ENCODE results near the gene RHOBTB3. TPM values are rescaled to one million over a fixed set of nuclear protein-coding genes. Genes with fewer than 3 reads are reported as not detected.

Gene RHOBTB3
- total RNA-seq, 4 donors from 2014 or later: 70.6 to 126 (median 80.1) TPM

- peak overlapping the region; percentile 83 to 89 for H3K27ac ChIP-seq
- peak; percentile 42 to 49 for DNase-seq
- no peaks in the 10 kb centered on the region for H3K4me1 ChIP-seq
- no peak for TF ChIP-seq POLR2A (IDR thresholded peaks at IDR 0.05)
- no peak for TF ChIP-seq CTCF (IDR thresholded peaks at IDR 0.05)
- no peaks in the 10 kb centered on the region for H3K9me3 ChIP-seq
- no peaks in the 10 kb centered on the region for H3K36me3 ChIP-seq
- no peaks in the 10 kb centered on the region for H3K27me3 ChIP-seq
- intact Hi-C loops (cut with DNase I; ENCODE audit: low total_unique reads): no loop called here
- peak overlapping the region; percentile 64 to 76 for H3K4me3 ChIP-seq
These were observed 727 bp downstream of the RHOBTB3 start for GRCh38 chr5:95731571-95732554.

DNA sequence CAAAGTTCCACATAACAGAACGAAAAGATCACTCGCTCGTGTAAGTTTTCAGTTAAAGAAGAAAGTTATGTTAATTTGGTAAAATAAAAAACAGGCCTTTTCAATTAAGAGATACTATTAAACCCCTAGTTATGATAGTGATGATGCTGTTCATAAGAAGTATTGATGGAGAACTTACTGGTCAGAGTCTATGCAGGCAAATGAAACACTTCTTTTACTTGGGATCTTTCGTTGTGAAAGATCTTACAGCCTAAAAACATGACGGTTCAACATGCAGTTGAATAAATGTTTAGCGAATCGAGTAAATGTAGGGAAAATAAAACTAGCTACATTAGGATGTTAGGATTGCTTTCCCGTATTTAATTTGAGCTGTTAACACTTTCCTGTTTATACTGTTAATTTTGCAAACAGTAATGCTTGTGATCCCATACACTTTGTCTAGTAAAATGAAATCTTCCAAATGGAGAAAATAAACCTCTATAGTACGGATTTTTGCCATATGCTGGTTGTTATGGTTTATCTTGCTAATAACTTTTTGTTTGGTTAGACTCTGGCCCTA lies 2.0 kb downstream of the RHOBTB3 start:
- no peaks in the 10 kb centered on the region for H3K9me3 ChIP-seq
- H3K27me3 ChIP-seq: no peaks in the 10 kb centered on the region
- DNase-seq: no peak
- intact Hi-C loops (cut with DNase I; ENCODE audit: low total_unique reads): no loop called here
- H3K4me1 ChIP-seq: no peaks in the 10 kb centered on the region
- peak overlapping the region in 1 of 2 donors; percentile 64 for H3K4me3 ChIP-seq
- no peak for TF ChIP-seq POLR2A (IDR thresholded peaks at IDR 0.05)
- TF ChIP-seq CTCF (IDR thresholded peaks at IDR 0.05): no peak
- H3K36me3 ChIP-seq: no peaks in the 10 kb centered on the region
- H3K27ac ChIP-seq: peak overlapping the region; percentile 83 to 89

DNA sequence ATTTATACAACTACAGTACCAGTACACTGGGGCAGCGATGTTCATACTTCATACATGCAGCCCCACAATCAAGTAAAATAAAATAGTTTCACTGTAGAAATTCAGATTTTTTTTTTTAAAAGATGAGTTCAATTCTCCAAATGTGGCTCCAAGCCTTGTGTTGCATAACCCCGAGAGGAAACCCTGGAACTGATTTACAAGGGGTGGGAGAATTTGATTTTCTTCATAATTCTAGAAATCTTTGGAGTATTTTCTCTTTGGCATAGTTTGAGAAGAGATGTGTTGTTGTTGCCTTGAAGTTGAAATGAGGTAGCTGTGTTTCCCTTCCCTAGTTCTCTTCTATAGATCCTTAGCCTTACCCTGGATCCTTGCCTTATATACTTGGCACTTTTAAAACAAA lies 3.1 kb downstream of the RHOBTB3 start:
- Histone ChIP-seq H3K27me3 (no peaks in the 10 kb centered on the region), H3K27ac (peak overlapping the region; percentile 83 to 89), H3K9me3 (no peaks in the 10 kb centered on the region), H3K4me1 (no peaks in the 10 kb centered on the region), H3K36me3 (no peaks in the 10 kb centered on the region), H3K4me3 (peak overlapping the region in 1 of 2 donors; percentile 64)
- intact Hi-C loops (cut with DNase I; ENCODE audit: low total_unique reads): no loop called here
- TF ChIP-seq POLR2A (IDR thresholded peaks at IDR 0.05): no peak
- no peak for TF ChIP-seq CTCF (IDR thresholded peaks at IDR 0.05)
- no peak for DNase-seq

DNA sequence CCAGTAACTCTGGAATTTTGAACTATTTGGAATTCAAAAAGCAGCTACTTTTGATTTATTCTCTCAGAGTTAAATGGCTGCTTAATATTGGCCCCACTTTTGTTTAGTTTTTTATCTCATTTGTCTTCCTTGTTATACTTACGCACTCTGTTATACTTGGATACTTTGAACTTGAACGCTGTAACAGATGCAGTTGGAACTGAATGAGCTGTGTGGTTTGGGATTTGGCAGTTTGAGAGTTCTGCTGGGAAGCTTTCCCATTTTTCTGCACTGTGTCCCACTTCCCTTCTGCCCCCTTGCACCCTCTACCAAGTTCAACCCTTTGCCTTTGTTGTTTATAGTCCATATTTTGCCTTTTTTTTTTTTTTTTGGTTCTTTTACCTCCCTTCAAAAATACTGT lies 3.8 kb downstream of the RHOBTB3 start:
- Histone ChIP-seq H3K4me3 (peak overlapping the region in 1 of 2 donors; percentile 64), H3K27me3 (no peaks in the 10 kb centered on the region), H3K36me3 (no peaks in the 10 kb centered on the region), H3K27ac (peak overlapping the region; percentile 10 to 43), H3K9me3 (no peaks in the 10 kb centered on the region), H3K4me1 (no peaks in the 10 kb centered on the region)
- TF ChIP-seq POLR2A (IDR thresholded peaks at IDR 0.05) (no peak), CTCF (IDR thresholded peaks at IDR 0.05) (no peak)
- intact Hi-C loops (cut with DNase I; ENCODE audit: low total_unique reads): no loop called here
- no peak for DNase-seq

DNA sequence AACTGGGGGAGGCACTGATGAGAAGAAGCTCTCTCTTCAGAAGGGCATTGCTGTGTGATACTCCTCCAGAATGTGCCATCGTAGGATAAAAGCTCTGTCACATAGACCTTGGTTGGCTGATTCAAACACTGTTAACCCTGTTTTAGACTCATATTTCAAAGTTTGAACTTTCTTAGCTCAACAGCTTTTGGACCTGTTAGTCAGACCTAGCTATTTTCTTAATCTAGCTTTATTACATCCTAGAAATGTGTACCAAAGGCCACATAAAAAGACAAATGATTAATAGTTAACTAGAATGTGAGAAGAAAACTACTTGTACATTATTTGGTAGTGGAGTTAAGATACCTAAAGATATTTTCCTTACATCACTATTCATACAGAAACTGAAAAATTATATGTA lies 4.3 kb downstream of the RHOBTB3 start:
- intact Hi-C loops (cut with DNase I; ENCODE audit: low total_unique reads): no loop called here
- Histone ChIP-seq H3K4me1 (no peaks in the 10 kb centered on the region), H3K27ac (peak overlapping the region in 1 of 2 donors; percentile 43), H3K27me3 (no peaks in the 10 kb centered on the region), H3K9me3 (no peaks in the 10 kb centered on the region), H3K4me3 (no peak overlapping the region), H3K36me3 (no peaks in the 10 kb centered on the region)
- TF ChIP-seq CTCF (IDR thresholded peaks at IDR 0.05) (no peak), POLR2A (IDR thresholded peaks at IDR 0.05) (no peak)
- no peak for DNase-seq

Measured in uterus (tissue), 4 donors.